Measurements from ENCODE around the gene OR6S1.
"Not testable (repeated sequence)": the region's sequence is repeated elsewhere in the genome, so short reads cannot be mapped to it uniquely, and the experiment has no call there.

OR6S1 gene

GRCh38 chr14:20667957-20668356 lies 26.5 kb upstream of the OR6S1 start:
- DNase-seq, result peak in 1 of 2 donors; percentile 41

DNA sequence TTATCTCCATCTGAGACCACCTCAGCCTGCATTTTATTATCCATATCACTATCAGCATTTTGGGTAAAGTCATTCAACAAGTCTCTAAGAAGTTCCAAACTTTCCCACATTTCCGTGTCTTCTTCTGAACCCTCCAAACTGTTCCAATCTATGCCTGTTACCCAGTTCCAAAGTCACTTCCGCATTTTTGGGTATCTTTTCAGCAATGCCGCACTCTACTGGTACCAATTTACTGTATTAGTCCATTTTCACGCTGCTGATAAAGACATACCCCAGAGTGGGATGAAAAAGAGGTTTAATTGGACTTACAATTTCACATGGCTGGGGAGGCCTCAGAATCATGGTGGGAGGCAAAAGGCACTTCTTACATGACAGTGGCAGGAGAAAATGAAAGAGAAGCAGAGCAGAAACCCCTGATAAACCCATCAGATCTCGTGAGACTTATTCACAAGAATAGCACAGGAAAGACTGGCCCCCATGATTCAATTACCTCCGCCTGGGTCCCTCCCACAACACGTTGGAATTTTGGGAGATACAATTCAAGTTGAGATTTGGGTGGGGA lies 25.0 kb upstream of the OR6S1 start:
- DNase-seq, result not testable (repeated sequence)

DNA sequence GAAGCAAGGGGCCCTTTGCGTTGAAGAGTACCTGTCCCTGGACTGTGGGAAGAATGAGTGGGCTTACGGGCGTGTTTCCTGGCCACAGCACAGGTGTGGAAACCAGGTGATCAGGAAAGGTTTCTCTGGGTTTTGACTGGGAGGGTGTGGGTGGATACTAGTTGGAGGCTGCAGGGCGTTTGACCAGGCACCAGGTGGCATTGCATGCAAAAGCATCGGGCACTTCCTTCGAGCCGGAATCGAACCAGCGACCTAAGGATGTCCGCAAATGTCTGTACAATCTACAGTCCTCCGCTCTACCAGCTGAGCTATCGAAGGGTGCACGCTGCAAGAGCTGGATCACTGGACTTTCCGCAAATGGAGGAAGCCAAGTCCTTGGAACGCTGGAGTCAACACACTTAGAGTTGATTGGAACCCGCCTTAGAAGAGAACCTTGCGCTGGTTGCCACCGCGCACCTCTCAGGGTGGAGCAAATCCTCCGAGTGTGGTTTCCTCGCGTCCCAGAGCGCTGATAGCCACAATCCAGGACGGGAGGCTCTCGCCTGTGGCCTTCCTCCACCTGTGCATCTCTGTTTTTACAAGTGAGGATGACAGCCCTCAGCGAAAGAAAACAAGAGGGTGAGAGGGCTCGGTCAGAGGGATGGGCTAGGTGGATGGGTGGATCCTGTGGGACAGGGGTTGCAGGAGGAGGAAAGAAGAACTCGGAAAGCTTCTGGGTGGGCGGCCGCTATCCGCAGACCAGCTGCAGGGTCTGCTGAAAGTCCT lies 21.7 kb upstream of the OR6S1 start:
- peak; percentile 90 to 91 for DNase-seq

DNA sequence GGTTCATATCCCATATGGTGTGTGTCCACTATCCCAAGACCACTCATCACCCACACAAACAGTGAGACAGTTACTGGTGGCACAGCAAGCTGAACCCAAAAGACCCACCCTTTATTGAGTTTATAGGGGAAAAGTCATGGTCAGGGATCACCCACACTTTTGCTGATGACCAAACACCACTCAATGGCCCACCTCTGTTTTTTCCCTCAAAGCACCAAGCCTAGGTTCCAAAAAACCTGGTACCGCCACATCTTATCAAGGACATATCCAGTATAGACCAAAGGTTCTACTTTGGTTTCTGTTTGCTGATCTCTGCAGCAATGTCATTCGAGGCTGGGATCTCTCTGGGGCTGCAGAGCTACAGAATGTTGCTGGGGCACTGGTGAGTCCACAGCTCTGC lies 19.7 kb upstream of the OR6S1 start:
- DNase-seq, result no peak

GRCh38 chr14:20659813-20660395 lies 18.4 kb upstream of the OR6S1 start:
- no peak for DNase-seq

GRCh38 chr14:20659336-20659735 lies 17.8 kb upstream of the OR6S1 start:
- no peak for DNase-seq

DNA sequence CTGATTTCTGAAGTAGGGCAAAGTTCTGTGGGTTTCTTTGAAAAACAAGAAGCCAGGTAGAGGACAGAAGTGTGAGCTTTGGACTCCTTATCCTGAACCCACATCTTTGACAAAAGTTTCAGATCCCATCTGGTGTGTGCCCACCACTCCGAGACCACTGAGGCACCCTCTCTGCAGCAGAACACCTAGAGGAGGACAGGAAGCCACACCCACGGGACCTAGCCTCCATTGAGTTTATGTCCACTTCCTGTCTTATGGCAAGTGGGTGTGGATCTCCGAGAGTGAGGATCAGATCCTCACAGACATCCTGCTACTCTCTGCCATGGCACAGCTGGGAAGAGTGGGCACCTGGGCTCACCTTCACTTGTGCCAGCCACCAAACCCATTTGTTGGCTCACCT lies 16.8 kb upstream of the OR6S1 start:
- no peak for DNase-seq

GRCh38 chr14:20657216-20658211 lies 16.0 kb upstream of the OR6S1 start:
- peak; percentile 22 to 34 for DNase-seq

GRCh38 chr14:20656274-20656673 lies 14.8 kb upstream of the OR6S1 start:
- DNase-seq, result no peak

DNA sequence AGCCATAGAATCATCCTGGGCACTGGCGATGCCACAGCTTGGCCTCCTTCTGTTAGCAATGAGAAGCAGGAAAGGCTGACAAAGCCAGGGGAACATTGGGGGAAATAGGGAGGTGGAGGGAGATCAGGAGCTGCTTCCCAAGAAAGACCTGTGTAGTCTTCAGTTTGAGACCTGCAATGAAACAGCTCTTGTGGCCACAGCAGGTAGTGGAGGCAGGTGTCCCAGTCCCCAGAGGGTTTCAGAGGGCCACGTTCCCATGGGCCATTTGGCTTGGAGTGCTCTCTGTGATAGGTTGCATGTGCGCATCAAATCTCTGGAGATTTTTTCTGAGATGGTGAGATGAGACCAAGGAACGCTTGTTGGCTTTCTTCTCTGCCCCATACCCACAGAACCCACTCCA lies 14.4 kb upstream of the OR6S1 start:
- no peak for DNase-seq

DNA sequence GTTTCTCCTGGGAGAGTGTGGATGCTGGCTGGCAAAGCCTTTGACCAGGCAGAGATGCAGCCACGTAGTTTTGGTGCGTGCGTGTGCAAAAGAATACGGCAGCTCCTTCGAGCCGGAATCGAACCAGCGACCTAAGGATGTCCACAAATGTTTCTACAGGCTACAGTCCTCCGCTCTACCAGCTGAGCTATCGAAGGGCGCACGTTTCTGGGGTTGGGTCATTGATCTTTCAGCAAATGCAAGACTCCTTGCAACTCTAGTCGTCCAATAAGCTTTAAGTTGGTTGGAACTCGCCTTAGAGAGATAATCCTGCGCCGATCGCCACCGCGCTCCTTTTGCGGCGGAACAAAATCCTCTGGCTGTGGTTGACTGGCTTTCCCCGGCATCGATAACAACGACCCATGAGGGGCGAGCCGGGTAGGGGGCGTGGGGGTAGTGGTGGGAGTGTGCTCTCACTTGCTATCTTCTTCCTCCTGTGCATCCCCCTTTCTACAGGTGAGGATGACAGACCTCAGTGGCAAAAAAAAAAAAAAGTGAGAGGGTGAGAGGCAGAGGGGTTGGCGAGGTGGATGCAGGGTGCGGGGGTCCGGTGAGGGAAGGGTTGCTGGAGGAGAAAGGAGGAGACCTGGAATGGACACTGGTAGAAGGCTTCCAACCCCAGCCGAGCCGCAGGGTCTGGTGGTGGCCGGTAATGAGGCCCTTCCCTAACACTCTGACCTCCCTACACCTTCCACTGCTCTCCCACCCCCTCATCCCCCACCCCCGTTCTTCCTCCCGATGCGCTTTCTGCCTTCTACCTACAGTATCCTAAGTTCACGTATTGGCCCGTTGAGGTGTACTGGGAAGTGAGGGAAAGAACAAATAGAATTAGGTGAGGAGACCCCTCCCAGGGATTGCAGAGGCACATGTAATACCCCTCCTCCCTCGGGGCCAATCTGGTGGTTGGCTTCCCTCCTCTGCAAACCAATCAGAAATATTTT lies 11.8 kb upstream of the OR6S1 start:
- DNase-seq, result peak; percentile 49 to 57

DNA sequence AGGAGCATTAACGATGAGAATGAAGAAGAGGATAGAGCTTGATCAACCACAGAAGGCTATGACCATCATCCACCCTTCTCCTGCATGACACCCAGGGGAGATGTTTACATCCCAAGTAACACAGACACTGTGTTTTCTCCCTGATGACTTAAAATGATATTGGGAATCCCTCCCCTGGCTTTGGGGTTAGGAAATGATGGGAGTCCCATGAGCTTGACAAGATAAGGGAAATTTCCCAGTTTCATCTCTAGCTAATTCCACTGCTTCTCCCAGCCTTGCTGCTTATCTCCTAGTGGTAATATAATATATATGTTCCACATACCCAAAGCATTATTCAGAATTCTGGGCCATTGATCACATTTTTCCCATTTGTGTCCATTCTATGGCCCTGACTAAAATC lies 4.0 kb upstream of the OR6S1 start:
- no peak for DNase-seq

- DNase-seq, result no peak
Observed at GRCh38 chr14:20644520-20644919, 3.0 kb upstream of the OR6S1 start.

- not testable (repeated sequence) for DNase-seq
Observed at GRCh38 chr14:20642755-20643154, 1.3 kb upstream of the OR6S1 start.

GRCh38 chr14:20642182-20642581 lies 691 bp upstream of the OR6S1 start:
- no peak for DNase-seq

DNA sequence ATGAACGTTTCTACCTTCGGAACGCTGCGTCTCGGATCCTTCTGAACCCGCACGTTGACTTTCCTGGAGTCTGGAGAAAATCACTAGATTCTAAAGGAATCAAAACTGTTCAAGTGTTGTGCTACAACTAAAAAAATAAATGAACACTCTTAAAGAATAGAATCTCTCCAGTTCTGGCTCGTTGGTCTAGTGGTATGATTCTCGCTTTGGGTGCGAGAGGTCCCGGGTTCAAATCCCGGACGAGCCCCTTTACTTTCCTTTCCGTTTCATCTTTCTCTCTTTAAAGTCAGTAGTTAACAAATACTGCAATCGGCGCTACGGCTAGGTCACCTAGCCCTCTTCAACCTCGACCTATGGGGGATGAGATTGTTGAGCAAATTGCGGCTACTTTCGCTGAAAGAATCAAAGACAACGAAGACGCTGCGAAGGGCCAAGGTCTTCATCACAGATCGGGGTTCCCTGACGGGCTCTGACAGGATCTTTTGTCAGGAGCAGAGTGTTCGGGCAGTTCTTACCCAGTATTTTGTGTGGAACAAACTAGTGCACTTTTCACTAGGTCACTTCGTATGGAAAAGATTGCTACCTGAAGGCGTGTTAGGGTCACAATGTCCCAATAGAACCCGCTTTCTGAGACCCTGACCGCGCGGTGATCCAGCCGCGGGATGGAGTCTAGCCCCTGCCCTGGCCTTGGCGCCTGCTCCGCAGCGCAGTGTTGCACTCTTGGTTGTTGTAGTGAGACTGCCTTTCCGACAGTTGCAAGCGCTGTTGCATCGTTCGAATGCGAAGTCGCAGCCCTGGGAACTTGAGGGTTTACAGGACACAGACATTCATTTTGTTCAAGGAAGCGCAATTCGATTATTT lies 8.4 kb downstream of the OR6S1 start:
- DNase-seq, result peak; percentile 70 to 87

GRCh38 chr14:20632448-20632830 lies 9.1 kb downstream of the OR6S1 start:
- DNase-seq, result no peak

DNA sequence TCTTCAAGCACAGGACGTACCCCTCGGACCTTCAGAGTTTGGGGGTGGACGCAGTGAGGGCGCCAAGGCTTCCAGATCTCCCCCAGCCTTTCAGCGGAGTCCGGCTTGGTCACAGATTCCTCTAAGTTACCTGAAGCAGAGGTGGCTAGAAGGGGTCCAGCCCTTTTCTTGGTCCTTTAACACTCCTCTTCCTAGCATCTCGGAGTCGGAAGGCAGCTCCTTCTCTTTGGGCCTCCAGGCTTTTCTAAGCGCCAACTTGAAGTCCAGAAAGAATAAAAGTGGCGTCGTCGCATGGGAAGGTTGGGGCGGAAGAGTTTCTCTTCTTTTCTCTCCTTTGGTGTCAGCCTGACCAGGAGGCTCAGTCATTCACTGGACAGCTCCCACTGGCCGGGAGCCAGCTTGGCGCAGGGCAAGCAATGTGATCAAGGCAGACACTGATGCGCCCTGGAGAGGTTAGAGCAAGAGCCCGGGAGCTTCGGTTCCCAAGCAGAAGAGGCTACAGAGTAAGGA lies 9.6 kb downstream of the OR6S1 start:
- DNase-seq, result no peak

DNA sequence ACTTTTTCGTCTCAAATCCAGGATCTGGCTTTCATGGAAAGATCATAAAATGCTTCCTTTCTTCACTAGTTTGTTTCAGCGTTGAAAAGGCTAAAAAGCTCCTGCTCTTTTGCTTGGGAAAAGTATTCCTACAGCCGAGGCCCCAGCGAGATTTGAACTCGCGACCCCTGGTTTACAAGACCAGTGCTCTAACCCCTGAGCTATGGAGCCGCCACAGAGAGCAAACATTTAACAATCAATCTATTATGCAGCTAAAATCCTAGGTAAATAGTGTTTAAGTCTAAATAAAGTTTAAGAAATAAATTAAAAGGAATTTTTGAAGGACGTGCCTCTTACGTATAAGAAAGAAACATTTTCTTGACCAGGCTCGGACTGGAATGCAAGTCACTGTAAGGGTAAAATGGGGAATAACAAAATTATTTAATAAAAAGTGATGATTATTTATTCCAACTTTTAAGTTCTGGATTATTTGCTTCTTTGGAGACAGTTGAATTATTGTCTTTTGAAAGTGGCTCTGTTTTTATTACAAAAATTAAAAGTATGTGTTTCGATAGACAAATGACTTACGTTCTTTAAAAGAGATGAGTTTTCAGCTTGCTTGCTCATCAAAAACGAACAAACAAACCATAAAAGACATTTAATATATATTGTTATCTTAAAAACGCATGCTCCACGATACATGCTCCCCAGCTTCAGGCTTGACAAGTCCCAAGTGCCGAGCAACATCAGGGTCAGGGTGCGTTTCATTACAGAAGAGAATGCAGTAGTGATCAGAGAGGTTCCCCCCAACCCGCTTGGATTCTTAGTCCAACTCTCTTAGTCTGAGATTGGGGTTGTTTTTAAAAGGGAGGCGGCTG lies 10.2 kb downstream of the OR6S1 start:
- peak; percentile 55 to 79 for DNase-seq

Measured in CD4-positive, alpha-beta T cell treated with Interleukin-4 for 1 hour (primary cell).